Gastroesophageal sphincter (tissue), 3 donors: Measurements from ENCODE around the gene UMODL1.

ENCODE experiments used
- EP300 ChIP-seq: sonication (generic); formaldehyde crosslinking; IDR thresholded peaks from one replicate; pipeline ENCODE4 v1.6.1; 2017; ENCODE audit warnings: antibody characterized with exemption, mild to moderate bottlenecking
- POLR2A ChIP-seq, 2 donors: fragments of 450-650 bp; IDR thresholded peaks; one replicate each; pipeline ENCODE4 v1.6.1; 2017; ENCODE audit warnings: antibody characterized with exemption in 2 of 2, mild to moderate bottlenecking in 2 of 2, moderate library complexity in 1 of 2
- TF ChIP-seq, protein P1 (sequence below), 4 experiments: fragments of 200-600 bp in 2 of 4; fragments of 450-650 bp in 2 of 4; sonication (generic) in 1 of 4; IDR thresholded peaks; one replicate each; pipeline ENCODE4 v1.5.1; 2017 to 2019; ENCODE audit warnings: antibody characterized with exemption in 4 of 4, mild to moderate bottlenecking in 2 of 4, moderate library complexity in 2 of 4

DNA sequence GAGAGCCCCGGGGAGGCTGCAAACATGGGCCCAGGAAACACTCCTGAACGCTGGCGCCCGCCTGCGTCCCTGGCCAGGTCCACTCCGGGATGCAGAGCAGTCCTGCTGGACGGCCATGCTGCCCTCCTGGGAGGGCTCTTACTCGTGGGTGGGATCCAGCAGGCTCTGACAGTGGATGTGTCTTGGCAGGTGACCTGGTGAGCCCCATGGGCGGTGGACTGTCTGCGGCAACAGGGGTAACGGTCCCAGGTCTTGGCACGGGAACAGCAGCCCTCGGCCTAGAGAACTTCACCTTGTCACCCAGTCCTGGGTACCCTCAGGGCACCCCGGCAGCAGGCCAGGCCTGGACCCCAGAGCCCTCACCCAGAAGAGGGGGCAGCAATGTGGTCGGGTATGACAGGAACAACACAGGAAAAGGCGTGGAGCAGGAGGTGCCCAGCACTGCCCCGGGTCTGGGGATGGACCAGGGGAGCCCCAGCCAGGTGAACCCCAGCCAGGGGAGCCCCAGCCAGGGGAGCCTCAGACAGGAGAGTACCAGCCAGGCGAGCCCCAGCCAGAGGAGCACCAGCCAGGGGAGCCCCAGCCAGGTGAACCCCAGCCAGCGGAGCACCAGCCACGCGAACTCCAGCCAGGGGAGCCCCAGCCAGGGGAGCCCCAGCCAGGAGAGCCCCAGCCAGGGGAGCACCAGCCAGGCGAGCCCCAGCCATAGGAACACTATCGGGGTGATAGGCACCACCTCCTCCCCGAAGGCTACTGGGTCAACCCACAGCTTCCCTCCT lies 39.8 kb downstream of the UMODL1 start:
- TF ChIP-seq, protein P1, sequence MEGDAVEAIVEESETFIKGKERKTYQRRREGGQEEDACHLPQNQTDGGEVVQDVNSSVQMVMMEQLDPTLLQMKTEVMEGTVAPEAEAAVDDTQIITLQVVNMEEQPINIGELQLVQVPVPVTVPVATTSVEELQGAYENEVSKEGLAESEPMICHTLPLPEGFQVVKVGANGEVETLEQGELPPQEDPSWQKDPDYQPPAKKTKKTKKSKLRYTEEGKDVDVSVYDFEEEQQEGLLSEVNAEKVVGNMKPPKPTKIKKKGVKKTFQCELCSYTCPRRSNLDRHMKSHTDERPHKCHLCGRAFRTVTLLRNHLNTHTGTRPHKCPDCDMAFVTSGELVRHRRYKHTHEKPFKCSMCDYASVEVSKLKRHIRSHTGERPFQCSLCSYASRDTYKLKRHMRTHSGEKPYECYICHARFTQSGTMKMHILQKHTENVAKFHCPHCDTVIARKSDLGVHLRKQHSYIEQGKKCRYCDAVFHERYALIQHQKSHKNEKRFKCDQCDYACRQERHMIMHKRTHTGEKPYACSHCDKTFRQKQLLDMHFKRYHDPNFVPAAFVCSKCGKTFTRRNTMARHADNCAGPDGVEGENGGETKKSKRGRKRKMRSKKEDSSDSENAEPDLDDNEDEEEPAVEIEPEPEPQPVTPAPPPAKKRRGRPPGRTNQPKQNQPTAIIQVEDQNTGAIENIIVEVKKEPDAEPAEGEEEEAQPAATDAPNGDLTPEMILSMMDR (IDR thresholded peaks at IDR 0.05) = no peak
- TF ChIP-seq POLR2A (IDR thresholded peaks at IDR 0.05) = no peak
- no peak for TF ChIP-seq EP300
